Fibroblast of lung (primary cell): Measurements from ENCODE around the gene NEFH. TPM values are rescaled to one million over a fixed set of nuclear protein-coding genes. Genes with fewer than 3 reads are reported as not detected.
A peak's percentile ranks its signal among the peaks of the same experiment; 100 is the strongest.

ENCODE experiments used
- DNase-seq, 2 donors: peaks; one replicate each; pipeline versions ENCODE4 v3.0.0 to v3.0.0-alpha.2; 2010; ENCODE audit warnings: low read depth in 2 of 2
- H2AFZ ChIP-seq: 2 replicates; pipeline ENCODE4 v1.5.1; 2012; ENCODE audit warnings: low read length, control low read depth, inconsistent platforms
- H3K27ac ChIP-seq: 2 replicates; pipeline ENCODE4 v1.5.1; 2011; ENCODE audit warnings: low read length, control low read depth; ENCODE audit not compliant: insufficient read depth
- H3K27me3 ChIP-seq: 2 replicates; pipeline ENCODE4 v1.5.1; 2011; ENCODE audit warnings: mild to moderate bottlenecking, low read length; ENCODE audit not compliant: control insufficient read depth, insufficient read depth
- H3K36me3 ChIP-seq: 2 replicates; pipeline ENCODE4 v1.5.1; 2011; ENCODE audit warnings: low read length; ENCODE audit not compliant: control insufficient read depth, insufficient read depth
- H3K4me1 ChIP-seq: 2 replicates; pipeline ENCODE4 v1.5.1; 2011; ENCODE audit warnings: low read length; ENCODE audit not compliant: control insufficient read depth, insufficient read depth; ENCODE audit errors: extremely low read depth
- H3K4me2 ChIP-seq: 2 replicates; pipeline ENCODE4 v1.5.1; 2011; ENCODE audit warnings: low read length, control low read depth; ENCODE audit not compliant: insufficient read depth; ENCODE audit errors: extremely low read depth
- H3K4me3 ChIP-seq, 4 experiments: fragments of 200-600 bp in 1 of 4; sonication (generic) in 1 of 4; replicated peaks in 1 of 4; 2 replicates each; pipeline ENCODE4 v1.5.1; 2011 to 2016; ENCODE audit warnings: low read length in 4 of 4, low read depth in 3 of 4, mild to moderate bottlenecking in 3 of 4, control low read depth in 2 of 4, inconsistent platforms in 1 of 4, mixed read lengths in 1 of 4; ENCODE audit not compliant: insufficient read depth in 1 of 4; ENCODE audit errors: control extremely low read depth in 1 of 4
- H3K79me2 ChIP-seq: 2 replicates; pipeline ENCODE4 v1.5.1; 2012; ENCODE audit warnings: mild to moderate bottlenecking, low read length, inconsistent platforms; ENCODE audit not compliant: control insufficient read depth, insufficient read depth
- H3K9ac ChIP-seq: 2 replicates; pipeline ENCODE4 v1.5.1; 2011; ENCODE audit warnings: mild to moderate bottlenecking, low read length, control low read depth; ENCODE audit not compliant: insufficient read depth
- H3K9me3 ChIP-seq: 2 replicates; pipeline ENCODE4 v1.5.1; 2012; ENCODE audit warnings: low read depth, low read length; ENCODE audit not compliant: control insufficient read depth, insufficient read depth
- H4K20me1 ChIP-seq: 2 replicates; pipeline ENCODE4 v1.5.1; 2011; ENCODE audit warnings: low read length; ENCODE audit not compliant: control insufficient read depth, insufficient read depth; ENCODE audit errors: extremely low read depth
- EZH2 ChIP-seq: IDR thresholded peaks from 2 replicates; pipeline ENCODE4 v1.5.1; 2012; ENCODE audit warnings: low read length, control low read depth, mild to moderate bottlenecking; ENCODE audit errors: missing control alignments
- polyA plus RNA-seq, 2 donors: library from polyadenylated mRNA; depleted of rRNA in 1 of 2; stranded (reverse) in 1 of 2; unstranded in 1 of 2; fragments of >200 nt; gene quantifications; 2 replicates each; pipeline ENCODE4 v1.2.1, GENCODE V29; 2011 to 2012; ENCODE audit warnings: missing spikeins in 1 of 2
- total RNA-seq: library from RNA; depleted of rRNA; stranded (reverse); fragments of >200 nt; gene quantifications from 2 replicates; pipeline ENCODE4 v1.2.1, GENCODE V29; 2014
- TF ChIP-seq, protein P1 (sequence below), 2 donors: IDR thresholded peaks in 1 of 2; conservative IDR thresholded peaks in 1 of 2; 1 replicate in 1 of 2; 2 replicates in 1 of 2; pipeline ENCODE4 v1.5.1; 2011 to 2012; ENCODE audit warnings: low read length in 2 of 2, control low read depth in 1 of 2, inconsistent platforms in 1 of 2, low read depth in 1 of 2, mild to moderate bottlenecking in 1 of 2

The NEFH gene
- total and polyA plus RNA-seq, 2 donors (not counting 1 experiment from before 2014, with no cell fraction given): 0.17 to 0.37 TPM

DNA sequence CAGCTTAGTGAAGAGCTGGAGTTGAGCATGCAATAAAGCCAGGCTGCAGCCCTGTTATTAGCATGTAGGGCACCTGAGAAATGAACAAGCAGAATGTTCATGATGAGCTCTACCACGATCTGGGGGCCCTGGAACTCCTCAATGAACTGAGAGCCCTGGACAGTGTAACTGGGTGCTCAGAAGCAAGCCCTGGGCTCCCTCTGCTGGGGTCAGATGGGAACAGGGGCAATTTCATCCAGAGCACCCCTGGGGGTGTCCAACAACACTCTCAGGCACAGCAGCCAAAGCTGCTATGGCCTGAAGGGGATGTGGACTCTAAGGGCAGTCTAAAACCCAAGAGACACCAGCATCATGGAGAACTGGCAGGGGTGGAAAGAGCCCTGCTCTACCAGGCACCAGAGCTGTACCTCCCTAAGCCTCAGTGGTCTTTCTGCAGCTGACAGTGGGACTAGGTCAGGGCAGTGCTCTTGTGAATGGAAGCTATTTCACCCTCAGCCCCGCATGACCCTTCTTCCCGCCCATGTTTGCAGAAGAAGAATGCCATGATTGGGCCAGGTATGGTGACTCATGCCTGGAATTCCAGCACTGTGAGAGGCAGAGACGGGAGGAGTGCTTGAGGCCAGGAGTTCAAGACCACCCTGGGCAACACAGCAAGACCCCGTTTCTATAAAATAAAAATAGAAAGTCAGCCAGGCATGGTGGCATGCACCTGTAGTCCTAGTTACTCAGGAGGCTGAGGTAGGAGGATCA lies 44.6 kb downstream of the NEFH start:
- H3K27ac ChIP-seq: no peak overlapping the region
- no peaks in the 10 kb centered on the region for H3K4me1 ChIP-seq
- no peak overlapping the region for H2AFZ ChIP-seq
- no peaks in the 10 kb centered on the region for H4K20me1 ChIP-seq
- DNase-seq: peak; percentile 11 to 25
- H3K36me3 ChIP-seq: peaks cover 28% of the 10 kb centered on the region
- H3K79me2 ChIP-seq: no peaks in the 10 kb centered on the region
- no peaks in the 10 kb centered on the region for H3K9me3 ChIP-seq
- no peak for TF ChIP-seq EZH2
- TF ChIP-seq, protein P1, sequence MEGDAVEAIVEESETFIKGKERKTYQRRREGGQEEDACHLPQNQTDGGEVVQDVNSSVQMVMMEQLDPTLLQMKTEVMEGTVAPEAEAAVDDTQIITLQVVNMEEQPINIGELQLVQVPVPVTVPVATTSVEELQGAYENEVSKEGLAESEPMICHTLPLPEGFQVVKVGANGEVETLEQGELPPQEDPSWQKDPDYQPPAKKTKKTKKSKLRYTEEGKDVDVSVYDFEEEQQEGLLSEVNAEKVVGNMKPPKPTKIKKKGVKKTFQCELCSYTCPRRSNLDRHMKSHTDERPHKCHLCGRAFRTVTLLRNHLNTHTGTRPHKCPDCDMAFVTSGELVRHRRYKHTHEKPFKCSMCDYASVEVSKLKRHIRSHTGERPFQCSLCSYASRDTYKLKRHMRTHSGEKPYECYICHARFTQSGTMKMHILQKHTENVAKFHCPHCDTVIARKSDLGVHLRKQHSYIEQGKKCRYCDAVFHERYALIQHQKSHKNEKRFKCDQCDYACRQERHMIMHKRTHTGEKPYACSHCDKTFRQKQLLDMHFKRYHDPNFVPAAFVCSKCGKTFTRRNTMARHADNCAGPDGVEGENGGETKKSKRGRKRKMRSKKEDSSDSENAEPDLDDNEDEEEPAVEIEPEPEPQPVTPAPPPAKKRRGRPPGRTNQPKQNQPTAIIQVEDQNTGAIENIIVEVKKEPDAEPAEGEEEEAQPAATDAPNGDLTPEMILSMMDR (conservative IDR thresholded peaks at IDR 0.05 in 1 of 2, IDR thresholded peaks at IDR 0.05 in 1 of 2; ENCODE audit: low read depth in 1 of 2, low read length in 2 of 2): peak; percentile 32 to 38
- H3K4me3 ChIP-seq: no peak overlapping the region
- H3K27me3 ChIP-seq: no peaks in the 10 kb centered on the region
- no peak overlapping the region for H3K9ac ChIP-seq
- H3K4me2 ChIP-seq: no peak overlapping the region

DNA sequence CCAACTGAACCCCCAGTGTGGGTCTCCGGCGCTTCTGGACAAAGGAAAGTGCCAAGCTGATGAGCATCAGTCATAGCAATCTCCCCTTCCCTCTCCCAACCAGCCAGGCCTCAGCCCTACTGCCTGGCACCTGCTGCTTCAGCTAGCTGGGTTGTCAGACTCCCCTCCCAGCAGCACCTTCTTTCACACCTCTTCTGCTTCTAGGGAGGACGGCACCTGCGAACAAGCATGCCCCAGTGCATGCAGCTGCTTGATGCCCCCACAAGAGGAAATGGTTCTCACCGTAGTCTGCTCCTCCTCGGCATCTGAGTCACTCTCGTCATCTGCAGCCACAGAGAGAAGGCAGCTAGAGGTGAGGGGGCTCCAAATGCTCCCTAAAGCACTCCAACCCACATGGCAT lies 48.1 kb downstream of the NEFH start:
- no peak overlapping the region for H3K4me3 ChIP-seq
- H2AFZ ChIP-seq: no peak overlapping the region
- H3K27ac ChIP-seq: no peak overlapping the region
- H3K4me1 ChIP-seq: no peaks in the 10 kb centered on the region
- no peaks in the 10 kb centered on the region for H3K27me3 ChIP-seq
- peaks cover 20% of the 10 kb centered on the region for H3K36me3 ChIP-seq
- H4K20me1 ChIP-seq: no peaks in the 10 kb centered on the region
- TF ChIP-seq, protein P1 (conservative IDR thresholded peaks at IDR 0.05 in 1 of 2, IDR thresholded peaks at IDR 0.05 in 1 of 2; ENCODE audit: low read depth in 1 of 2, low read length in 2 of 2): no peak
- TF ChIP-seq EZH2: no peak
- no peaks in the 10 kb centered on the region for H3K9me3 ChIP-seq
- H3K4me2 ChIP-seq: no peak overlapping the region
- no peaks in the 10 kb centered on the region for H3K79me2 ChIP-seq
- no peak overlapping the region for H3K9ac ChIP-seq
- DNase-seq: no peak

GRCh38 chr22:29530716-29531115 lies 50.7 kb downstream of the NEFH start:
- no peak for DNase-seq
- no peaks in the 10 kb centered on the region for H3K27me3 ChIP-seq
- no peaks in the 10 kb centered on the region for H3K9me3 ChIP-seq
- no peak overlapping the region for H3K4me2 ChIP-seq
- no peaks in the 10 kb centered on the region for H3K4me1 ChIP-seq
- H3K79me2 ChIP-seq: no peaks in the 10 kb centered on the region
- no peak overlapping the region for H3K4me3 ChIP-seq
- no peak overlapping the region for H3K9ac ChIP-seq
- peaks cover 14% of the 10 kb centered on the region for H3K36me3 ChIP-seq
- H4K20me1 ChIP-seq: no peaks in the 10 kb centered on the region
- no peak for TF ChIP-seq EZH2
- TF ChIP-seq, protein P1 (conservative IDR thresholded peaks at IDR 0.05 in 1 of 2, IDR thresholded peaks at IDR 0.05 in 1 of 2; ENCODE audit: low read depth in 1 of 2, low read length in 2 of 2): no peak
- no peak overlapping the region for H2AFZ ChIP-seq
- no peak overlapping the region for H3K27ac ChIP-seq
